Colonic mucosa (tissue), 4 donors: ENCODE results near the gene FAM83D. TPM values are rescaled to one million over a fixed set of nuclear protein-coding genes. Genes with fewer than 3 reads are reported as not detected.

ENCODE experiments used
- DNase-seq: peaks from one replicate; pipeline ENCODE4 v3.0.0-alpha.2; 2020
- H3K27ac ChIP-seq: fragments of 200-600 bp; one replicate; pipeline ENCODE4 v1.8.0; 2021
- H3K27me3 ChIP-seq: fragments of 200-600 bp; one replicate; pipeline ENCODE4 v1.8.0; 2021
- H3K36me3 ChIP-seq: fragments of 200-600 bp; one replicate; pipeline ENCODE4 v1.8.0; 2021
- H3K4me1 ChIP-seq: fragments of 200-600 bp; one replicate; pipeline ENCODE4 v1.8.0; 2021; ENCODE audit warnings: mild to moderate bottlenecking
- H3K4me3 ChIP-seq: fragments of 200-600 bp; one replicate; pipeline ENCODE4 v1.8.0; 2021
- H3K9ac ChIP-seq, 2 donors: one replicate each; pipeline ENCODE4 v1.7.0; 2013; ENCODE audit warnings: control low read depth in 2 of 2, low read depth in 2 of 2, low read length in 2 of 2
- H3K9me3 ChIP-seq: fragments of 200-600 bp; one replicate; pipeline ENCODE4 v1.8.0; 2021
- intact Hi-C: fragments of 100-400 bp; cut with DNase I; formaldehyde crosslinking; loops from one replicate; pipeline ENCODE4 v1.14.1; 2022
- total RNA-seq, 2 donors: library from RNA; stranded (reverse); fragmentation: NEBNext Ultra II Directional in 1 of 2; extraction: Animal tissue kit (Norgen Biotek cat#: 25700) in 1 of 2; gene quantifications; one replicate each; pipeline ENCODE4 v1.2.1, GENCODE V29; 2021
- TF ChIP-seq, protein P1 (sequence below): fragments of 200-600 bp; IDR thresholded peaks from one replicate; pipeline ENCODE4 v1.8.0; 2022; ENCODE audit warnings: antibody characterized with exemption, mild to moderate bottlenecking
- donor health status: healthy.
- donor health status: DM: no; HTN: no; CAD: no.
- donor health status: DM: no; HTN: no; CAD: no.

FAM83D gene
- total RNA-seq, 2 donors from 2014 or later, result 25.5 to 32.6 TPM

DNA sequence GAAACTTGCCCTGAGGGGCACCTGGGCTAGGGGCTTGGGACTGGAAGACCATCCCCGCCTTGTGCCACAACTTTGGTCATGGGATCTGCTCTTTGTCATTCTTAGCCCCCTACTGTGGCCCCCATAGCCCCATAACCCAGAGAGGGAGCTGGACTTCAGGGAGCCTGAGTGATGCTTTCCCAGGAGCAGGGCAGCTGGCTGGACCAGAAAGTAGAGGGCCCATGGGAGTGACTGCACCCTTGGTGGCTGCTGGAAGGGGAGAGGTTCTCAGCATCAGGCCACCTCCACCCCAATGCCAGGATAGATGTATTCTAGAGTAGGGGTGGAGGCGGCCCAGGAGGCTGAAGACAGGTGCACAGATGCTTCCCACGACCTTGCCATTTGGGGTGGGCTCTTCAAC lies 5.8 kb upstream of the FAM83D start:
- Histone ChIP-seq H3K4me3 (no peak overlapping the region), H3K27me3 (no peaks in the 10 kb centered on the region), H3K36me3 (no peaks in the 10 kb centered on the region), H3K4me1 (no peaks in the 10 kb centered on the region), H3K9me3 (no peaks in the 10 kb centered on the region), H3K27ac (no peak overlapping the region), H3K9ac (no peak overlapping the region)
- no peak for DNase-seq
- TF ChIP-seq, protein P1, sequence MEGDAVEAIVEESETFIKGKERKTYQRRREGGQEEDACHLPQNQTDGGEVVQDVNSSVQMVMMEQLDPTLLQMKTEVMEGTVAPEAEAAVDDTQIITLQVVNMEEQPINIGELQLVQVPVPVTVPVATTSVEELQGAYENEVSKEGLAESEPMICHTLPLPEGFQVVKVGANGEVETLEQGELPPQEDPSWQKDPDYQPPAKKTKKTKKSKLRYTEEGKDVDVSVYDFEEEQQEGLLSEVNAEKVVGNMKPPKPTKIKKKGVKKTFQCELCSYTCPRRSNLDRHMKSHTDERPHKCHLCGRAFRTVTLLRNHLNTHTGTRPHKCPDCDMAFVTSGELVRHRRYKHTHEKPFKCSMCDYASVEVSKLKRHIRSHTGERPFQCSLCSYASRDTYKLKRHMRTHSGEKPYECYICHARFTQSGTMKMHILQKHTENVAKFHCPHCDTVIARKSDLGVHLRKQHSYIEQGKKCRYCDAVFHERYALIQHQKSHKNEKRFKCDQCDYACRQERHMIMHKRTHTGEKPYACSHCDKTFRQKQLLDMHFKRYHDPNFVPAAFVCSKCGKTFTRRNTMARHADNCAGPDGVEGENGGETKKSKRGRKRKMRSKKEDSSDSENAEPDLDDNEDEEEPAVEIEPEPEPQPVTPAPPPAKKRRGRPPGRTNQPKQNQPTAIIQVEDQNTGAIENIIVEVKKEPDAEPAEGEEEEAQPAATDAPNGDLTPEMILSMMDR, result no peak
- intact Hi-C loops, result no loop called here

DNA sequence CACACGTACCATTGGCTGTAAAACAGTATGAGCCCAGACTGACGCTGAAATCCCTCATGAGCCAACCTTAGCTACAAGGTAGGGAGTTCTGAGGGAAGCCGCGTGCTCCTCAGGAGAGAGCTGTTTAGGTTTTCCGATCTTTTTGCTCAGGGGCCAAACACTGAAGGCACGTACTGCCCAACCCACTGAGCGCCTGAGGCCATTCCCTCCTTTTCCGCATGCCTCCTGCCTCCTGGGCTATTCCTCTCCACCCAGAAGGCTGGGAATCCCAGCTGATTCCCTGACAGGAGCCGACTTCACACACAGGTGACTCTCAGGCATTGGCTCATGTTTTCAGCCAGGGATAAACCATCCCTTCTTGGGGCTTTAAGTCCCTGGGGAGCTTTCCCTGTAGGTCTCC lies 5.4 kb upstream of the FAM83D start:
- Histone ChIP-seq H3K4me1 (no peaks in the 10 kb centered on the region), H3K27ac (no peak overlapping the region), H3K36me3 (no peaks in the 10 kb centered on the region), H3K4me3 (no peak overlapping the region), H3K9me3 (no peaks in the 10 kb centered on the region), H3K27me3 (no peaks in the 10 kb centered on the region), H3K9ac (no peak overlapping the region)
- TF ChIP-seq, protein P1, result no peak
- intact Hi-C loops, result no loop called here
- DNase-seq, result no peak

DNA sequence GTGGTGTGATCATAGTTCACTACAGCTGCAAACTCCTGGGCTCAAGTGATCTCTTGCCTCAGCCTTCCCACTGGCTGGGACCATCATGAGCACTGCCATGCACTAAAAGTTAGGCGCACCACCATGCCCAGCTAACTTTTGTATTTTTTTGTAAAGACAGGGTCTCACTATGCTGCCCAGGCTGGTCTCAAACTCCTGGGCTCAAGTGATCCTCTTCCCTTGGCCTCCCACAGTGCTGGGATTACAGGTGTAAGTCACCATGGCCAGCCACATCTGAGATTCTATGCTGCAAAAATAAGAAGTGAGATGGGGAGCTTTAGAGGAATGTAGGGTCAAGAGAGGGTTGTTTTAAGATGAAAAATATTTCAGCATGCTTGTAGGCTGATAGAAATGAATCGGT lies 1.5 kb upstream of the FAM83D start:
- H3K9ac ChIP-seq, result no peak overlapping the region
- no peaks in the 10 kb centered on the region for H3K36me3 ChIP-seq
- no peaks in the 10 kb centered on the region for H3K27me3 ChIP-seq
- H3K4me3 ChIP-seq, result no peak overlapping the region
- TF ChIP-seq, protein P1, result no peak
- intact Hi-C loops, result no loop called here
- H3K27ac ChIP-seq, result no peak overlapping the region
- H3K9me3 ChIP-seq, result no peaks in the 10 kb centered on the region
- no peak for DNase-seq
- H3K4me1 ChIP-seq, result no peaks in the 10 kb centered on the region

DNA sequence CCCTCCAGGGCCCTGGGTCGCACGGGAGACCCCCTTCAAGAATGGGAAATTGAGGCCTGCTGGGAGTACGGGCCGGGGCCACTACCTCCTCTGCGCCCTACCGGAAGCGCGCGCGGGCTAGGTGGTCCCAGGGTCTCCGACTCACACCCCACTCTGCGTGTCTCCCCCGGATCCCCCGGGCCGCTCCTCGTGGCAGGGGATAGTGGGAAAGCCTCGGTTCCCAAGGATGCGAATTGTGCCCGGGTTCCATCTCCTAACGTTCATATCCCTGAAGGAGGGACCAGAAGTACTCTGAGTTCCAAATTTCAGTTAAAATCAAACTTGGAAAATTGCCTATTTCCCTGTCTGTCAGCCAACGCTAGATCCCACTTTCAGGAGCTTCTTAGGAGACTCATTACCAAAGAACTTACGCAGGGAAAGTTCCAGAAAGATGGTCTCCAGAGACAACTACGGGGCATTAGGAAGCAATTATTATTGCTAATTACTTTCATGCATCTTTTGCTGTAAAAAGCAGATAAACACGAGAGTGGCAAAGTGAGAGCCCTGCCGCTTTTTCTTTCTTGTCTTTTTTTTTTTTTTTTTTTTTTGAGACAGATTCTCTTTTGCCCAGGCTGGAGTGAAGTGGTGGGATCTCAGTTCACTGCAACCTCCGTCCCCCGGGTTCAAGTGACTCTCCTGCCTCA lies 858 bp downstream of the FAM83D start:
- intact Hi-C loops, result loop anchor here (2.0 kb wide), 1 partner anchor 122 kb away; no protein-coding TSS in a partner anchor
- H3K9ac ChIP-seq, result peak overlapping the region; percentile 71 to 79

DNA sequence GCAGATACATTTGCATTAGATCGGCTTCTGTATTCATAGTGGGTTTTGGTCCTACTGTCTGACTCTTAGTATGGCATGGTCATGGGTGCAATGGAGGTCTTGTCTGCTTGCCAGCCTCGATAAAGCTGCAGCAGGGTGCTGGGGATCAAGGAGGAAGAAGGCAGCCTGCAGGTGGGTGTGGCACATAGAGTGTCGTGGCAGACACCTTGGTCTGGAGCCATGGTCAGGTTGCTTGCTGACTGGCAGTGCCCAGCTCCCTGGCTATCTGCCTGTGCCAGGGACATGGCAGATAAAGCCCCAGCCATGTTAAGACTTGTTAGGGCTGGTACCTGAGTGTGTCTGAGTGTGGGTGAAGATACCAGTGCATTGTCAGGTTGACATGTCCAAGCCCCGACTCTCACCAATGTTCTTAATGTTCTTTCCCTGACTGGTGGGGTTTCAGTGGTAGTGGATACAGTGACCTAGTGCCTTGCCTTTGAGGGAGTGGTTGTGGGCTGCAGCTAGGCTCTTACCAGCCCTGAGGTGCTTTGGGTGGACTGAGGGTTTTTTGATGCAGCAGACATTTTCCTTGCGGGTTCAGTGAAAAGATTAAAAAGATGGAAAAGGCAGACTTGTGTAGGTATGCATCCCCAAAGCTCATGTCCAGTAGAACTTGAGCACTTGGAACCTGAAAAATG lies 1.8 kb downstream of the FAM83D start:
- no peaks in the 10 kb centered on the region for H3K27me3 ChIP-seq
- no peak overlapping the region for H3K27ac ChIP-seq
- no peaks in the 10 kb centered on the region for H3K4me1 ChIP-seq
- no peaks in the 10 kb centered on the region for H3K36me3 ChIP-seq
- DNase-seq, result peak; percentile 63
- H3K9ac ChIP-seq, result no peak overlapping the region
- intact Hi-C loops, result loop anchor here (2.0 kb wide), 1 partner anchor 121 kb away; no protein-coding TSS in a partner anchor
- no peaks in the 10 kb centered on the region for H3K9me3 ChIP-seq
- TF ChIP-seq, protein P1, result no peak
- H3K4me3 ChIP-seq, result peak overlapping the region; percentile 77

More for the DNA sequence above, 858 bp downstream of the FAM83D start:
- Histone ChIP-seq H3K27me3 (no peaks in the 10 kb centered on the region), H3K4me1 (no peaks in the 10 kb centered on the region), H3K9me3 (no peaks in the 10 kb centered on the region), H3K36me3 (no peaks in the 10 kb centered on the region), H3K4me3 (peak overlapping the region; percentile 77), H3K27ac (peak overlapping the region; percentile 46)
- TF ChIP-seq, protein P1, result no peak
- DNase-seq, result peak; percentile 21
